Stimulated activated CD4-positive, alpha-beta T cell treated with anti-CD3 and anti-CD28 coated beads, Interleukin-4, amount 100 ng/mL, for 4 hours (primary cell): Measurements from ENCODE around the gene CXorf38.
"Not testable (repeated sequence)": the region's sequence is repeated elsewhere in the genome, so short reads cannot be mapped to it uniquely, and the experiment has no call there.

ENCODE experiments used
- DNase-seq, 2 experiments: peaks; one replicate each; pipeline ENCODE4 v3.0.0-alpha.2; 2020

Gene CXorf38

DNA sequence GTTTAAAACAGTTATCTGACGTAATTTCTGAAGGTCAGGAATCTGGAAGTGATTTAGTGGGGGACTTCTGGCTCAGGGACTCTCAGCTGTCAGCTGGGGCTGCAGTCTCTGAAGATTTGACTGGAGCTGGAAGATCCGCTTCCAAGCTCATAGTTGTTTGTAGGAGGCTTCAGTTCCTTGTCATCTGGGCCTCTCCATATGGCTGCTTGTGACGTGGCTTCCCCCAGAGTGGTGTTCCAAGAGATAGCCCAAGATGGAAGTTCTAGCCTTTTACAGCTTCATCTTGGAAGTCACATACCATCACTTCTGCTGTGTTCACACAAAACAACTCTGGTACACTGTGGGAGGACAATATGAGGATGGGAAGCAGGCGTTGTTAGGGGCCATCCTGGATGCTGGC lies 22.1 kb downstream of the CXorf38 start:
- no peak for DNase-seq

DNA sequence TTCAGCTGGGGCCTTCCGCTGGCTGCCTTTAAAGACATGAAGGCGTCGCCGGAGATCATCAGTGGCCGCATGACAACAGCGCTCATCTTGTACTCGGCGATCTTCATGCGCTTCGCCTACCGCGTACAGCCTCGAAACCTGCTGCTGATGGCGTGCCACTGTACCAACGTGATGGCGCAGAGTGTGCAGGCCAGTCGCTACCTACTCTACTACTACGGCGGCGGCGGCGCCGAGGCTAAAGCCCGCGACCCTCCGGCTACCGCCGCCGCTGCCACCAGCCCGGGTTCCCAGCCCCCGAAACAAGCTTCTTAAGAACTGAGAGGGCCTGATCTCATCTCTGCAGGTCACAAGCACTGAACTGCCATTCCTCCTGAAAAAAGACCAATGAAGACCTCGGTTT lies 23.7 kb downstream of the CXorf38 start:
- no peak for DNase-seq

DNA sequence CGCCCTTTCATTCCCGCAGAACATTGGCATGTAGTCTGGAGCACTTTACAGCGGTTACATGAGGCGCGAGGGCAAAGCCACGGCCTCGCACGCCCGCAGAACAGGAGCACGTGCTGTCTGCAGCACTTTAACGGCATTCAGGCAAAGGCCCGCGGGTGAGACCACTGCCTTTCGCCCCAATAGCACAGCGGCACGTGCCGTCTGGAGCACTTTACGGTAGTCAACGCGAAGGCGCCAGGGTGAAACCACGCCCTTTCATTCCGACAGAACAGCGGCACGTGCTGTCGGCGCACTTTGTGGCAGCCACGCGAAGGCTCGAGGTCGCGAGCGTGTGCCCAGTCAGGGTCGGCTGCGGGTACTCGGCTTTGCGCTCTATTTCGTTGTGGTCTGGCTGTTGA lies 24.2 kb downstream of the CXorf38 start, which contains the start of gene MPC1L:
Gene MPC1L (plus strand): TSS at position 290 of the 398 bp plus-strand sequence. CDS start 138 bp downstream, outside the sequence.
- no peak for DNase-seq

DNA sequence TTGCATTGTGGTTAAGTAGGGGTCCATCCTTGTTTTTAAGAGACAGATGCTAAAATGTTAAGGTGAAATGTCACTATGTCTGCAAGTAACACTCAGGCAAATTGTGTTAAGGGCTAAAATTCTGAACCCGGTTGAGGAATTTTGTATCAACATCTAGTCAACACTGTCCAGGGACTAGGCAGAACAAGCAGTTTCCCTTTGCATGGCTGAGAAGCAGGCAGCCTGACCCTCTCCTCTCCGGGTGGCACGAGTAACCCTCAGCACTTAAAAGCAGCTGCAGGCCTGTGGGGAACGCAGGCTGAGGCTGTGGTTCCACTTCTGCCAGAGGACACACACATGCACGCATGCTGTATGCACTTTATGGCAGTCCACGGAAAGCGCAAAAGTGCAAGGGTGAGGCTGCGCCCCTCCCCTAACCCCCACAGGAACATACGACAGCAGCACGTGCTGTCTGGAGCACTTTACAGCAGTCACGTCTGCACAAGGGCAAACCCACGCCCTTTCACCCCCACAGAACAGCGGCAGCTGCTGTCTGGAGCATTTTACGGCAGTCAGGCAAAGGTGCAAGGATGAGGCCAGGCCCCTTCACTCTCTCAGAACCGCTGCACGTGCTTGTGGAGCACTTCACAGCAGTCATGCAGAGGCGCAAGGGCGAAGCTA lies 24.8 kb downstream of the CXorf38 start:
- DNase-seq, result no peak

DNA sequence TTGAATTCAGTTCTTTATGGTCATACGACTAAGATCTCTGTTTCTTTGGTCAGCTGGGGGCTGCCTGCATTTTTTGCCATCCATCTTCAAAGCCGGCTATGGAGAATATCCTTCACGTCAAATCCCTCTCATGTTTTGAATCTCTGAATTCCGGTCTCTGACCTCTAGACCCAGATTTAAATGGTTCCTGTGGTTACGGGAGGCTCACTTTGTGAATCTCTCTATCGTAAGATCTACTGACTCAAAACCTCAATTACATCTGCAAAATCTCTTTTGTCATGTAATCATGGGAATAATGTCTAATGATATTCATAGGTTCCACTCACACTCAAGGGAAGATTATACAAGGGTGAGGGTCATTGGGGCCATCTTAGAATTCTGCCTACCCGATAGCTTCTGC lies 29.8 kb downstream of the CXorf38 start:
- no peak for DNase-seq

DNA sequence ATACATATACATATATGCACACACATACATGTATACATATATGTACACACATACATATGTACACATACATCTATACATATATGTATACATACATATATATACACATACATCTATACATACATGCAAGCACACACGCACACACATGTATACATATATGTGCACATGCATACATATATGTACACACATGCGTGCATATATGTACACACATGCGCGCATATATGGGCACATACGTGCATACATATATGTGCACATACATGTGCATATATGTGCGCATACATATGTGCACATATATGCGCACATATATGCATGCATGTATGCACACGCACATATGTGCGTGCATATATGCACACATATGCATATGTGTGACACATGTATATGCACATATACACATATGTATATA lies 31.4 kb downstream of the CXorf38 start:
- DNase-seq, result no peak

DNA sequence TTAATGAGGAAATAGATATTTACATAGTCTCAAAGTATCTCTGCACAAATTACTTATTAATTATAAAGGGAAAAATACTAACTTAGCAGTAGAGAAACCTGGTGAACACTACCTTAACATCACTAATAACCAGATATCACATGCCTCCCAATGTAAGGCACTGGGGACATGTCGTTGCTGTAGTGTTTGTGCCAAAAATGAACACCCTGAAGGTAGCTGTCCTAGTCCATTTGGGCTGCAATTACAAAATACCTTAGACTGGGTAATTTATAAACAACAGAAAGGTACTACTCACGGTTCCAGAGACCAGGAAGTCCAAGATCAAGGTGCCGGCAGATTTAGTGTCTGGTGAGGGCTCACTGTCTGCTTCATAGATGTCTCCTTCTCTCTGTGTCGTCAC lies 34.9 kb downstream of the CXorf38 start:
- no peak for DNase-seq

DNA sequence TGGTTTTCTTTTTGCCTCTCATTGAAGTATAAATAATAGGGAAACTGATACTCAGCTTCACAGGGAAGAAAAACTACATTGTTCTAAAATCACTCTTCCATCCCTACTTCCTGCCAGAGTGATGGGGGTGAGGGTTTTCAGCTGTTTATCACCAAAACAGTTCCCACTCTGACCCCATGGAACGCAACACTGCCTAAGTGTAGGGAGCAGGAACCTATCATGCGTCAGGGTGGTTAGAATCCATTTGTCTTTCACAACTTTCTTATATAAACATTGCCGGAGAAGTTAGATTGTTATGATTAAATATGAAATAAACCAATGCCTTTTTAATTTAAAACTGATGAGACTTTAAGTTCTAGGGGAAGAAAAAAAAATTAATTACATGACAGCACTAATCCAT lies 40.0 kb downstream of the CXorf38 start:
- no peak for DNase-seq

DNA sequence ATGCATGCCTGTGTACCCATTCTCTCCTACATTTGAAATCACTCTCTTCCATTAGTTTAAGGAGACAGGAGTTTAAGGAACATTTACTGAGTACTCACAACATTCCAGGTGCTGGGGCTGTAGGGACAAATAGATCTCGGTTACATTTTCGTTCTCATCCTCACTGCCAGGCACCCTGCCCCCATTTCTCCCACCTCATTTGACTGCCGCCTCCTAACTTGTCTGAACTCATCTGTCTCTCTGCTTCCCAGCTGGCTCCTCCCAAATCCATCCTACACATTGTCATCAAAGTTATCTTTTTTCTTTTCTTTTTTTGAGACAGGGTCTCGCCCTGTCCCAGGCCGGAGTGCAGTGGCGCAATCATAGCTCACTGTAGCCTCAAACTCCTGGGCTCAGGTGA lies 43.9 kb downstream of the CXorf38 start:
- DNase-seq, result no peak

DNA sequence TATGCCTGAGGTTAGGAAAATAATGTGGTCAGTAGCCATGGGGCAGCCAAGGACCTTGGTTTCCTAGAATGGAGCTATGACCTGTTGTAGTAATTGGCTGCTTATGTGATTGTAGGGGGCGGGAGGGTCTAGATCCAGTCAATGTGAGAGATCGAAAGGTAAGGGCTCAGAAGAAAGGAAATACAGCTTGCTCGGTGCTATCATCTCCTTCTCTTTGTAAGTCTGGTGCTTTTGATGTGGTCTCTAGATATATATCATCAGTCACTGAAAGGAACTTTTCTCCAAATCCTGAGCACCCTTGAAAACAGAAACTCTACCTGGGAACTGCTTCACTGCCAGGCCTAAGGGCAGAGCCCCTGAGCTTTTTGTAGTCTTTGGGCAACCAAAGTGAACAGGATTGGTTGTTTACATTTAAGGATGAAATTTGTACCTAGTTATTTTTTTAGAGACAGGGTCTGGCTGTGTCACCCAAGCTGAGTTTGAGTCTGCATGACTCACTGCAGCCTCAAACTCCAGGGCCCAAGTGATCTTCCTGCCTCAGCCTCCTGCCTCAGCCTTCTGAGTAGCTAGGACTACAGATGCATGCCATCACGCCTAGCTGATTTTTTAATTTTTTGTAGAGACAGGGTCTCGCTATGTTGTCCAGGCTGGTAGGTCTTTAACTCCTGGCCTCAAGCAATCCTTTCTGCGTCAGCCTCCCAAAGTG lies 57.6 kb downstream of the CXorf38 start:
- not testable (repeated sequence) for DNase-seq

DNA sequence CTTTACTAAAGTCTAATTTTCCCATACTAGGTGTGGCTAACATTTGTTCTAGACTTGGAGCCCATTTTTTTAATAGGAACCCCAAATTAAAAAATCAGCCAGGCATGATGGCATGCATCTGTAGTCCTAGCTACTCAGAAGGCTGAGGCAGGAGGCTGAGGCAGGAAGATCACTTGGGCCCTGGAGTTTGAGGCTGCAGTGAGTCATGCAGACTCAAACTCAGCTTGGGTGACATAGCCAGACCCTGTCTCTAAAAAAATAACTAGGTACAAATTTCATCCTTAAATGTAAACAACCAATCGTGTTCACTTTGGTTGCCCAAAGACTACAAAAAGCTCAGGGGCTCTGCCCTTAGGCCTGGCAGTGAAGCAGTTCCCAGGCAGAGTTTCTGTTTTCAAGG lies 59.7 kb downstream of the CXorf38 start:
- DNase-seq, result not testable (repeated sequence)

DNA sequence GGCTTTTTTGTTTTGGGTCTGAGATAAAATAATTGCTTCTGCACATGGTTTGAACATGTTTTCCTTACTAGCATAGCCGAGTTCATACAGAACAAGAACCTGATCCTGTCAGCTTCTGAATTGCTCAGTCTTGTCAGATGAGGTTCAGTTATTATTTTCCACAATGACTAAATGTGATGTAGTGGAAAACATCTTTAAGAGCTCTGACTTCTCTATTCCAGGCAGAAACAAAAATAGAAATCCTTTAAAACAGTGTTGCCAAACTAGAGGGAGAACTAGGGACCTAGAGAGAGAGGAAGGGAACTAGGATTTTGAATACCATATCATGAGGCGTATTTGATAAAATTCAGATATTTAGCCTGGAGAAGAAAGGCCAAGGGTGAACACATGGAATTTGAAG lies 64.5 kb downstream of the CXorf38 start:
- DNase-seq, result no peak

DNA sequence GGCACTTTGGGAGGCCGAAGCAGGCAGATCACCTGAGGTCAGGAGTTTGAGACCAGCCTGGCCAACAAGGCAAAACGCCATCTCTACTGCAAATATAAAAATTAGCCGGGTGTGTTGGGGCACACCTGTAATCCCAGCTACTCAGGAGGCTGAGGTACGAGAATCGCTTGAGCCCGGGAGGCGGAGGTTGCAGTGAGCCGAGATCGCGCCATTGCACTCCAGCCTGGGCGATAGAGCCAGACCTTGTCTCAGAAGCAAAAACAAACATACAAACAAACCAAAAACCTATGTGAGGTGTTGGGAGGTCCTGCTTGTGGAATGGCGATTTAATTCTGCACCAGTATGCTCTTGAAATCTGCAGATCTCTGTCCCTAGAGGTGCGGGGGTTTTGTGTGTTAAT lies 65.2 kb downstream of the CXorf38 start:
- DNase-seq, result not testable (repeated sequence)

DNA sequence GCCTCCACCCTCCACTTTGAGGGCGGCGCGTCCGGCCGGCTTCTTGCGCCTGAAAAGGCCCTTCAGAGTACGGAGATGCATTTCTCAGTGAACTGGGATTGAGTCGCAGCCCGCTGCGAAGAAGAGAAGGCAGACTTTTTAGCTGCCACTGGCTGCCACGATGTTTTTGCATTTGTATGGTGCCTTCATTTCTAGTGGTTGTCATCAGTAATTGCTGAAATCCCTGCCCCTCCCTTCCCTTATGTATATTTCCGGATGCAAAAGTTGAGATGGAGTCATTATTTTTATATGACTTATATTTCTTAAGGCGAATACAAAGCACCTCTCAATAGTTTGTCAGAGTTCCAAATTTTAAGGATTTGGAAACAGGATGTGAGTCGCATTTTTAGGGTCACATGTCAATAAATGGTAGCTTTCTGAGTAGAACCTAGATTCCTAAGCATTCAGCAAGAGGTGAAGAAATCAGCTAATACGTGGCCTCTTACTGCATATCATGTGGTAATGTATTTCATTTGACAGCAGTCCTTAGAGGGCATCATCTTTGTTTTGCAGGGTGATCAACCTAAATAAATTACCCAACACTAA lies 65.9 kb downstream of the CXorf38 start:
- no peak for DNase-seq

DNA sequence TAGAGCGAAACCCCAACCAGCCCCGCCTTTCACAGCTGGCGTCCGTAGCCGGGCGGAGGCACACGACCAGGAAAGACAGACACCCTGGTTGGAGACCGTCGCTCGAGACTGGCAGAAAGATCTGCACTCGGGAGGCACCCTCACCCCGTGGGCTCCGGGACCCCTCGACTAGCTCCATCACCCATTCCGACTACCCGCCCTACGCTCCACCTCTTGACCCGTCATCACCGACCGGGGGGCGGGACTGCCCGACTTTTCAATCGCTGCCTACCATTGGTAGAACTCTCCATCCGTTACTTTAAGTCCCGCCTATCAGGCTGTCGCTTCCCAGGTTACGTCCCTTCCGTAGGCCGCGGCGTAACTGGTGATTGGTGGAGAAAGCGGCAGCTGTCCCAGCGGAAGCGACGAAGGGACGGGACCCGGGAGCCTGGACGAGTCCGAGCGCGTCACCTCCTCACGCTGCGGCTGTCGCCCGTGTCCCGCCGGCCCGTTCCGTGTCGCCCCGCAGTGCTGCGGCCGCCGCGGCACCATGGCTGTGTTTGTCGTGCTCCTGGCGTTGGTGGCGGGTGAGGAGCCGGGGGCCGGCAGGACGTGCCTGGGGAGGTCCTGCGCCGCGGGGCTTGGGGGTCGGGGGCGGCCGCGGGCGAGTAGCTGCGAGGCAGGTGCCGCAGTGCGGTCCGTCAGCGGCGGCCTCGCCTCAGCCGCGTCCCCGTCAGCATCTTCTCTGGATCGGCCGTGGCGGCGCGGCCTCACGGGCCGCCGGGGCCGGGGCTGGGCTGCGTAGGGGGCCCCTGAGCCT lies 66.6 kb downstream of the CXorf38 start, which contains the start of gene ATP6AP2:
Gene ATP6AP2 (plus strand): TSS at position 434 of the 799 bp plus-strand sequence. CDS start 96 bp downstream, at position 530.
- DNase-seq, result peak; percentile 76 to 88

DNA sequence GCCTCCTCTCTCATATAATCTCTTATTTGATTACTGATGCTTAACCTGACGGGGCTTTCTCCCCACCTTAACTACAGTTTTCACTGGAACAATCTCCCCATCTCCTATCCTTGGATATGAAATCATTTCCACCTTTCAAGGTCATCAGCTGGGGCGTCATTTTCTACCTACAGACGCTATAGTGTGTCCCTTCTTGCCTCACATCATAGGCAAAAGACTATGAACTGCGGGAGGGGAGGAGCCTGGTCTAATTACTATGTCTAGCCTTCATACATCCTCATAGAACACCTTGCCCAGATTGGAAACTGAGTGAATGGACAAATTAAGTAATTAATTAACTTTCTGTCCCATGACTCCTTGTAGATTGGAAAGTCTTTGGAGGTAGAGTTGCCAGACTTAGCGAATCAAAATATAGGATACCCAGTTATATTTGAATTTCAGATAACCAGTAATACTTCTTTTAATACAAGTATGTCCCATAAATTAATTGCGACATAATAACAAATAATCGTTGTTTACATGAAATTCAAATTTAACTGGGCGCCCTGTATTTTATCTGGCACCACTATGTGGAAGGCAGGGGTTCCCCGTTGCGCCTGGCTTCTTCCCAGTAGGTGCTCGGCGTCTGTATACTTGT lies 67.3 kb downstream of the CXorf38 start:
- no peak for DNase-seq

DNA sequence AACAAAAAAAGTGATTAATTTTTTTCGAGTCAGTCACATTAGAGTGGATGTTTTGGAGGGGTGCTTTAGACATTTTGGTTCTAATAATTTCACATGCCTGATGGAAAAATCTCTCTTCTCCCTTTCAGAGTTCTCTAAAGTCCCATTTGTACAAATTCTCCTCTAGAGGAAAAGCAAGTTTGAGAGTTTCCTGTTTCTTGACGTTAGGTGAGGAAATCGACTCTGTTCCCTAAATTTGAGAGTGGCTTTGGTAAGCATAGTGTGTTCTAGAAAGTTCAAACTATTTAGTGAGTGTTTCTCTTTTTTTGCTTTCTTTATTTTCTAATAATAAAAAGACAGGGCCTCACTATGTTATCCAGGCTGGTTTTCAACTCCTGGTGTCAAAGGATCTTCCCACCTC lies 68.2 kb downstream of the CXorf38 start:
- DNase-seq, result no peak

DNA sequence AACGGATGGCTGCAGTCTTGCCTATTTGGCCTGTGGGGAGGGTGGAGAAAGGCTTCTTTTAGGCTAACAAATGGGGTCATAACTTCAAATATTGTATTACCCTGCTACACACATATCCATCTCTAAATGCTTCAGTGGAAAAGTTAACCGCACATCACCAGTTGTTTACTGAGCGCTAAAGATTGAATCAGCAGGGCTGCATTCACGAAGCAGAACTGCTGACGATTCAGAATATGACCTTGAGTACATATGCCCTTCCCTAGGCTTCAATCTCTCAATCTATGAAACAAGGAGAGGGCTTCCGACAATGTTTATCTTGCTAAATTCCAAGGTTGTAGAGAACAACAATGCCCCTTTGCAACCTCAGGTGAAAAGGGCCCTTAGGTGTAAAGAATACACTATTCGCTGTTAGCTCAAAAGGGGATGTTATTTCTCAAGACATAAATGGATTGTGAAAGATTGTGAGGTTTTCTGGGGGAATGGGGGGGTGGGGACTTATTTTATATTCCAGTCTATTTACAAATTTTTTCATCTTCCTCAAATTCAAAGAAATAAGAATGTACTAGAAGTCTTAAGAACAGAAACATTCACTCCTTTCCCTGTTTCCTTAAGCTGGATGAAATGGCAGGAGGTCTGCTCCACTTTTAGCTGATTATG lies 69.2 kb downstream of the CXorf38 start:
- DNase-seq, result no peak
